ENCODE results near the gene F13A1. TPM values are rescaled to one million over a fixed set of nuclear protein-coding genes. Genes with fewer than 3 reads are reported as not detected.

The F13A1 gene
- total and polyA plus RNA-seq, 2 donors: 22.5 to 24.3 TPM

- WGBS: 71% methylated on average over 8 of the region's 8 CpGs
- Histone ChIP-seq H3K4me1 (ENCODE audit: control insufficient read depth in 2 of 2, insufficient read depth in 2 of 2, low read length in 2 of 2) (no peaks in the 10 kb centered on the region), H3K36me3 (ENCODE audit: control insufficient read depth in 2 of 2, insufficient read depth in 2 of 2, low read length in 1 of 2) (no peaks in the 10 kb centered on the region), H3K27me3 (ENCODE audit: control insufficient read depth in 2 of 2, insufficient read depth in 1 of 2, low read length in 1 of 2) (peaks cover 0 to 5% of the 10 kb centered on the region in 2 donors), H3K9me3 (ENCODE audit: control insufficient read depth in 2 of 2, insufficient read depth in 1 of 2, low read length in 1 of 2) (no peaks in the 10 kb centered on the region), H3K27ac (ENCODE audit: low read depth in 1 of 2, low read length in 1 of 2) (no peak overlapping the region), H3K4me3 (ENCODE audit: low read length in 2 of 2) (no peak overlapping the region)
- no peak for DNase-seq (ENCODE audit: low read depth in 6 of 9, low spot score in 9 of 9)
Observed at GRCh38 chr6:6176586-6177228, 143.8 kb downstream of the F13A1 start.

DNA sequence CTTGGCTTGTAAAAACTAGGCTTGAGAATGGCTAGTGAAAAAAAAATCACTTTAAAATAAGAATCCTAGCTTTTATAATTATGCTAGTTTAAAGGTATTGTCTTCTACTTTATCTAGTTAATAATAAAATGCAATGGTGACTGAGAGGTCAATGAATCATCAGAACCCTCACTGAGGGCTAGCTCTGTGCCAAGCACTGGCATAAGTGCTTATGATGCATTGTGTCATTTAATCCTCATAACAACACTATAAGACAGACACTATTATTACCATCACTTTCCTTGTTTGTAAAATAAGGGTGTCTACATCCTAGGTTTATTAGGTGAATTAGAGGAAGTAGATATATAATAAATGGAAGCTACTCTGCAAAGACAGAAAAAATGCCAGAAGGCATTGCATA lies 144.3 kb downstream of the F13A1 start:
- Histone ChIP-seq H3K9me3 (ENCODE audit: control insufficient read depth in 2 of 2, insufficient read depth in 1 of 2, low read length in 1 of 2) (no peaks in the 10 kb centered on the region), H3K36me3 (ENCODE audit: control insufficient read depth in 2 of 2, insufficient read depth in 2 of 2, low read length in 1 of 2) (no peaks in the 10 kb centered on the region), H3K27ac (ENCODE audit: low read depth in 1 of 2, low read length in 1 of 2) (no peak overlapping the region), H3K4me3 (ENCODE audit: low read length in 2 of 2) (no peak overlapping the region), H3K4me1 (ENCODE audit: control insufficient read depth in 2 of 2, insufficient read depth in 2 of 2, low read length in 2 of 2) (no peaks in the 10 kb centered on the region), H3K27me3 (ENCODE audit: control insufficient read depth in 2 of 2, insufficient read depth in 1 of 2, low read length in 1 of 2) (peaks cover 0 to 5% of the 10 kb centered on the region in 2 donors)
- DNase-seq (ENCODE audit: low read depth in 6 of 9, low spot score in 9 of 9): no peak

DNA sequence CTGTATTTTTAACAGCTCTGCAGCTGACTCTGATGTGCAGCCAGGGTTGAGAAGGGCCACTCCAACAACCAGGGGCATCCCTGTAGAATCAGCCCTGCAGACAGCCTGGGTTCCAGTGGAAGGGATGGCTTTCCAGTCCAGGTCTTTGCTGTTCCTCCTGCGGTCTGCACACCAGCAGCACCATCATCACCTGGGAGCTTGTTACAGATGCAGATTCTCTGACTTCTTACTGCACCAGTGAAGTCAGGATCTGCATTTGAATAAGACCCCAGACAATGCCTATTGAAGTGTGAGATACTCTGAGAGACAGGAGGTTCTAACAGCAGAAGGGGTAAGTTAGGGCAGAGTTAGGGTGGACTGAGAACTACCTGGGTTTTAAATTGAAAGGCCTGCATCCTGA lies 151.3 kb downstream of the F13A1 start:
- H3K4me1 ChIP-seq (ENCODE audit: control insufficient read depth in 2 of 2, insufficient read depth in 2 of 2, low read length in 2 of 2): no peaks in the 10 kb centered on the region
- WGBS: 78% methylated on average over 1 of the region's 1 CpG
- H3K9me3 ChIP-seq (ENCODE audit: control insufficient read depth in 2 of 2, insufficient read depth in 1 of 2, low read length in 1 of 2): no peaks in the 10 kb centered on the region
- no peak overlapping the region for H3K27ac ChIP-seq (ENCODE audit: low read depth in 1 of 2, low read length in 1 of 2)
- no peak for DNase-seq (ENCODE audit: low read depth in 6 of 9, low spot score in 9 of 9)
- no peak overlapping the region for H3K4me3 ChIP-seq (ENCODE audit: low read length in 2 of 2)
- H3K27me3 ChIP-seq (ENCODE audit: control insufficient read depth in 2 of 2, insufficient read depth in 1 of 2, low read length in 1 of 2): peaks cover 0 to 4% of the 10 kb centered on the region in 2 donors
- no peaks in the 10 kb centered on the region for H3K36me3 ChIP-seq (ENCODE audit: control insufficient read depth in 2 of 2, insufficient read depth in 2 of 2, low read length in 1 of 2)

DNA sequence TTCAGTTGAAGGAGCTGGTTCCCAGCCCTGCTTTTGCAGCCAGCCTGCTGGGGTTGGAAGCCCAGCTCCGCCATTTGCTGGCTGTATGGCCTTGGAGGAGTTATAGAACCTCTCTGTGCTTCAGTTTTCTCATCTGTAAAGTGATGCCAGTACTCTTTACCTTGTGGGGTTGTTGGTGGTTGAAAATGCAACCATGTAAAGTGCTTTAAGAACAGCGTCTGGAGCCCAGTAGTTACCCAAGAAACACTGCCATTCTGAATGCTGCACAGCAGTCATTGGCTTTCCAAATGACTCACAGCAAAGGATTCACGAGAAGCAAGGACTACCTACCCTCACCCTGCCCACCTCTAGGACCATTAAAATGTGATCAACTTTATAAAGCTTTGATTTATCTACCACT lies 154.4 kb downstream of the F13A1 start:
- H3K27ac ChIP-seq (ENCODE audit: low read depth in 1 of 2, low read length in 1 of 2): no peak overlapping the region
- H3K9me3 ChIP-seq (ENCODE audit: control insufficient read depth in 2 of 2, insufficient read depth in 1 of 2, low read length in 1 of 2): no peaks in the 10 kb centered on the region
- 85% methylated on average over 3 of the region's 3 CpGs for WGBS
- DNase-seq (ENCODE audit: low read depth in 6 of 9, low spot score in 9 of 9): no peak
- no peaks in the 10 kb centered on the region for H3K36me3 ChIP-seq (ENCODE audit: control insufficient read depth in 2 of 2, insufficient read depth in 2 of 2, low read length in 1 of 2)
- H3K27me3 ChIP-seq (ENCODE audit: control insufficient read depth in 2 of 2, insufficient read depth in 1 of 2, low read length in 1 of 2): peaks cover 0 to 4% of the 10 kb centered on the region in 2 donors
- no peaks in the 10 kb centered on the region for H3K4me1 ChIP-seq (ENCODE audit: control insufficient read depth in 2 of 2, insufficient read depth in 2 of 2, low read length in 2 of 2)
- no peak overlapping the region for H3K4me3 ChIP-seq (ENCODE audit: low read length in 2 of 2)

DNA sequence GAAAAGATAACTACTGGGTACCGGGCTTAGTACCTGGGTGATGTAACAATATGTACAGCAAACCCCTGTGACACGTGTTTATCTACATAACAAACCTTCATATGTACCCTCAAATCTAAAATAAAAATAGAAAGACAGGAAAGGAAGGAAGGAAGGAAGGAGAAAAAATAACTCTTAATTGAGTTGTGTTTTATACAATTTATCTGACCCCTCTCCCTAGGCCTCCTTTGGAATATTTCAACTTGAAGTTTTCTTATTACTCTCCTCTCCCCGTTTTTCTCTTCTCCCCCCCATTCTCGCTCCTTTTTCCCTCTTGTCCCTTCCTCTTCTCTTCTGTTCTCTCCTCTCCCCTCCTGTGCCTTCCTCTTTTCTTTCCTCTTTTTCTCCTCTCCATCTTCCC lies 156.1 kb downstream of the F13A1 start:
- Histone ChIP-seq H3K4me1 (ENCODE audit: control insufficient read depth in 2 of 2, insufficient read depth in 2 of 2, low read length in 2 of 2) (no peaks in the 10 kb centered on the region), H3K27me3 (ENCODE audit: control insufficient read depth in 2 of 2, insufficient read depth in 1 of 2, low read length in 1 of 2) (peaks cover 0 to 4% of the 10 kb centered on the region in 2 donors), H3K36me3 (ENCODE audit: control insufficient read depth in 2 of 2, insufficient read depth in 2 of 2, low read length in 1 of 2) (no peaks in the 10 kb centered on the region), H3K27ac (ENCODE audit: low read depth in 1 of 2, low read length in 1 of 2) (no peak overlapping the region), H3K9me3 (ENCODE audit: control insufficient read depth in 2 of 2, insufficient read depth in 1 of 2, low read length in 1 of 2) (no peaks in the 10 kb centered on the region), H3K4me3 (ENCODE audit: low read length in 2 of 2) (no peak overlapping the region)
- no peak for DNase-seq (ENCODE audit: low read depth in 6 of 9, low spot score in 9 of 9)
- 82% methylated on average over 4 of the region's 4 CpGs for WGBS

- H3K4me1 ChIP-seq (ENCODE audit: control insufficient read depth in 2 of 2, insufficient read depth in 2 of 2, low read length in 2 of 2): no peaks in the 10 kb centered on the region
- no peaks in the 10 kb centered on the region for H3K9me3 ChIP-seq (ENCODE audit: control insufficient read depth in 2 of 2, insufficient read depth in 1 of 2, low read length in 1 of 2)
- no peak for DNase-seq (ENCODE audit: low read depth in 6 of 9, low spot score in 9 of 9)
- no peaks in the 10 kb centered on the region for H3K36me3 ChIP-seq (ENCODE audit: control insufficient read depth in 2 of 2, insufficient read depth in 2 of 2, low read length in 1 of 2)
- no peak overlapping the region for H3K27ac ChIP-seq (ENCODE audit: low read depth in 1 of 2, low read length in 1 of 2)
- H3K27me3 ChIP-seq (ENCODE audit: control insufficient read depth in 2 of 2, insufficient read depth in 1 of 2, low read length in 1 of 2): no peaks in the 10 kb centered on the region
- no peak overlapping the region for H3K4me3 ChIP-seq (ENCODE audit: low read length in 2 of 2)
- 99% methylated on average over 3 of the region's 3 CpGs for WGBS
Observed at GRCh38 chr6:6154335-6154734, 166.1 kb downstream of the F13A1 start.

DNA sequence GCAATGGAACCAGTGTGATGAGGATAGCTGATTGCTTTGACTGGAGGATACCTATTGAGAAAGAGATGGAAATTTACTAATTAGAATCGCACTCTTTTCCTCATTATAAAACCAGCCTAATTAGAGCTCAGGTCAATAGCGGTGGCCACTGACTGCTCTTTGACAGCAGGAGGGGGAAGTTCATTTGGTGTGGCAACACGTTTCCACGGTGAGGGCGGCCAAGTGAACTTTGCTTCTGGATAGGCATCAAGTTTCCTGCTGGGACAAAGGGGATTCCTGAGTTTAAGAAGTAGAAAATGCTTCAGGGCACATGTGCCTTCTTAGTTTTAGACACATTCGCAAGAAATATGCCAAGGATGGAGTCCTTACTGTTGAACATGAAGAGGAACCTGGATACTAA lies 168.4 kb downstream of the F13A1 start:
- 48% methylated on average over 6 of the region's 6 CpGs for WGBS
- Histone ChIP-seq H3K4me3 (ENCODE audit: low read length in 2 of 2) (no peak overlapping the region), H3K4me1 (ENCODE audit: control insufficient read depth in 2 of 2, insufficient read depth in 2 of 2, low read length in 2 of 2) (no peaks in the 10 kb centered on the region), H3K36me3 (ENCODE audit: control insufficient read depth in 2 of 2, insufficient read depth in 2 of 2, low read length in 1 of 2) (no peaks in the 10 kb centered on the region), H3K27me3 (ENCODE audit: control insufficient read depth in 2 of 2, insufficient read depth in 1 of 2, low read length in 1 of 2) (no peaks in the 10 kb centered on the region), H3K27ac (ENCODE audit: low read depth in 1 of 2, low read length in 1 of 2) (no peak overlapping the region), H3K9me3 (ENCODE audit: control insufficient read depth in 2 of 2, insufficient read depth in 1 of 2, low read length in 1 of 2) (no peaks in the 10 kb centered on the region)
- no peak for DNase-seq (ENCODE audit: low read depth in 6 of 9, low spot score in 9 of 9)

GRCh38 chr6:6148192-6148815 lies 172.2 kb downstream of the F13A1 start:
- no peak overlapping the region for H3K4me3 ChIP-seq (ENCODE audit: low read length in 2 of 2)
- H3K27ac ChIP-seq (ENCODE audit: low read depth in 1 of 2, low read length in 1 of 2): no peak overlapping the region
- DNase-seq (ENCODE audit: low read depth in 6 of 9, low spot score in 9 of 9): no peak
- no peaks in the 10 kb centered on the region for H3K9me3 ChIP-seq (ENCODE audit: control insufficient read depth in 2 of 2, insufficient read depth in 1 of 2, low read length in 1 of 2)
- WGBS: 80% methylated on average over 7 of the region's 7 CpGs
- no peaks in the 10 kb centered on the region for H3K36me3 ChIP-seq (ENCODE audit: control insufficient read depth in 2 of 2, insufficient read depth in 2 of 2, low read length in 1 of 2)
- no peaks in the 10 kb centered on the region for H3K4me1 ChIP-seq (ENCODE audit: control insufficient read depth in 2 of 2, insufficient read depth in 2 of 2, low read length in 2 of 2)
- H3K27me3 ChIP-seq (ENCODE audit: control insufficient read depth in 2 of 2, insufficient read depth in 1 of 2, low read length in 1 of 2): no peaks in the 10 kb centered on the region

DNA sequence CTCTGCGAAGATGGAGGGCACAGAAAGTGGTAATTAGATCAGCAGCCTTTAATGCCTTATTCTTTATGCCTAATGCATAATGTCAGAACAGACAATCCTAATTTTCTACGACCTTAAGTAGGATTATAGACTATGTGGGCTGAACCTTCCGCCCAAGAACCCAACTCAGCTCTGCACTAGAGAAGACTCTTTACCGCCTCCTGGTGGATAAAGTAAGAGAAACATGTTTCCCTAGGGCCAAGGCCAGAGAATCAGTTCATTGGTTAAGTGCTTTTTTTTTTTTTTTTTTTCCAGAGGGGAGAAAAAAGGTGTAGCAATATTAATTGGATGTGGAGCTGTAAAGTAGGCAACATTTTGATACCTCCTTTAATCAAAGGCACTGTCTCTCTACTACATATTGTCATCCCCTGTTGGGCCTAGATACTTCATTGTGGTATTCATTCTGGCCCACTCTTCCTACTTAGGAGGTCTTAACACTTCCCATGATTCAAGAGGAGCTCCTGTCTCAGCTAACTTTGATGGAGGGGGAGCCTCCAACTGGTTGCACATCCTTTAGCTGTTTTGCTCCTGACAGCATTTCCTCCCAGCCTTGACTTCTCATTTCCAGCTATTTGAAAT lies 188.9 kb downstream of the F13A1 start:
- Histone ChIP-seq H3K36me3 (ENCODE audit: control insufficient read depth in 2 of 2, insufficient read depth in 2 of 2, low read length in 1 of 2) (no peaks in the 10 kb centered on the region), H3K9me3 (ENCODE audit: control insufficient read depth in 2 of 2, insufficient read depth in 1 of 2, low read length in 1 of 2) (no peaks in the 10 kb centered on the region), H3K4me1 (ENCODE audit: control insufficient read depth in 2 of 2, insufficient read depth in 2 of 2, low read length in 2 of 2) (no peaks in the 10 kb centered on the region), H3K4me3 (ENCODE audit: low read length in 2 of 2) (no peak overlapping the region), H3K27ac (ENCODE audit: low read depth in 1 of 2, low read length in 1 of 2) (no peak overlapping the region), H3K27me3 (ENCODE audit: control insufficient read depth in 2 of 2, insufficient read depth in 1 of 2, low read length in 1 of 2) (no peaks in the 10 kb centered on the region)
- peak in 8 of 9 donors; percentile 3 to 48 (median 21) for DNase-seq (ENCODE audit: low read depth in 6 of 9, low spot score in 9 of 9)
- WGBS: 71% methylated on average over 4 of the region's 4 CpGs
